Keratinocyte (primary cell): Measurements from ENCODE around the gene ZNF488.

Experiments used
- CTCF ChIP-seq, 3 experiments: IDR thresholded peaks in 1 of 3; conservative IDR thresholded peaks in 1 of 3; optimal IDR thresholded peaks in 1 of 3; 2 replicates in 2 of 3; 3 replicates in 1 of 3; pipeline versions ENCODE3 to v1.5.1; 2011; ENCODE audit warnings: low read length in 3 of 3, mild to moderate bottlenecking in 3 of 3, moderate library complexity in 2 of 3, control low read depth in 1 of 3, inconsistent platforms in 1 of 3; ENCODE audit not compliant: insufficient read depth in 2 of 3; ENCODE audit errors: extremely low read depth in 1 of 3
- EZH2 ChIP-seq: IDR thresholded peaks from one replicate; pipeline ENCODE4 v1.6.1; 2012; ENCODE audit warnings: inconsistent platforms, mild to moderate bottlenecking, low read length, moderate library complexity

- no peak for TF ChIP-seq EZH2
- no peak for TF ChIP-seq CTCF (optimal IDR thresholded peaks at IDR 0.05 in 1 of 3, IDR thresholded peaks at IDR 0.05 in 1 of 3, conservative IDR thresholded peaks at IDR 0.05 in 1 of 3; ENCODE audit: extremely low read depth in 1 of 3, insufficient read depth in 2 of 3, low read length in 3 of 3)
Observed at GRCh38 chr10:47365431-47366180, 18.5 kb downstream of the ZNF488 start.
